Neuronal stem cell (in vitro differentiated cells): ENCODE results near the gene HIPK2. TPM values are rescaled to one million over a fixed set of nuclear protein-coding genes. Genes with fewer than 3 reads are reported as not detected.

Experiments used
- DNase-seq: peaks from one replicate; pipeline ENCODE4 v3.0.0-alpha.2; 2013; ENCODE audit warnings: low spot score
- H2AFZ ChIP-seq: one replicate; pipeline ENCODE4 v1.6.1; 2013; ENCODE audit warnings: mild to moderate bottlenecking, low read length, inconsistent platforms
- H2AK5ac ChIP-seq: 2 replicates; pipeline ENCODE4 v1.6.1; 2013; ENCODE audit warnings: low read depth, mild to moderate bottlenecking, inconsistent platforms, low read length, moderate library complexity, mixed read lengths
- H2BK120ac ChIP-seq: 2 replicates; pipeline ENCODE4 v1.6.1; 2013; ENCODE audit warnings: low read depth, mild to moderate bottlenecking, inconsistent platforms, low read length, moderate library complexity, mixed read lengths
- H2BK12ac ChIP-seq: one replicate; pipeline ENCODE4 v1.6.1; 2013; ENCODE audit warnings: low read length, inconsistent platforms
- H2BK15ac ChIP-seq: 2 replicates; pipeline ENCODE4 v1.6.1; 2013; ENCODE audit warnings: mild to moderate bottlenecking, low read length, inconsistent platforms, mixed read lengths
- H2BK5ac ChIP-seq: one replicate; pipeline ENCODE4 v1.6.1; 2013; ENCODE audit warnings: inconsistent platforms, mild to moderate bottlenecking, low read length, moderate library complexity
- H3K14ac ChIP-seq: one replicate; pipeline ENCODE4 v1.6.1; 2013; ENCODE audit warnings: low read length, inconsistent platforms
- H3K18ac ChIP-seq: 2 replicates; pipeline ENCODE4 v1.6.1; 2013; ENCODE audit warnings: low read length, inconsistent platforms
- H3K23ac ChIP-seq: 2 replicates; pipeline ENCODE4 v1.6.1; 2013; ENCODE audit warnings: low read depth, mild to moderate bottlenecking, mixed read lengths, low read length, inconsistent platforms; ENCODE audit not compliant: poor library complexity
- H3K27ac ChIP-seq: replicated peaks from 3 replicates; pipeline ENCODE4 v1.5.1; 2013; ENCODE audit warnings: low read length, inconsistent platforms
- H3K27me3 ChIP-seq, 3 experiments: 2 replicates each; pipeline ENCODE4 v1.6.1; 2013; ENCODE audit warnings: low read length in 3 of 3, mild to moderate bottlenecking in 2 of 3, inconsistent platforms in 1 of 3, low read depth in 1 of 3, mixed read lengths in 1 of 3, moderate library complexity in 1 of 3; ENCODE audit not compliant: control insufficient read depth in 3 of 3, insufficient read depth in 3 of 3
- H3K36me3 ChIP-seq, 2 donors: replicated peaks in 1 of 2; 2 replicates each; pipeline ENCODE4 v1.6.1; 2013; ENCODE audit warnings: low read length in 2 of 2; ENCODE audit not compliant: control insufficient read depth in 2 of 2, insufficient read depth in 2 of 2
- H3K4ac ChIP-seq: 2 replicates; pipeline ENCODE4 v1.6.1; 2013; ENCODE audit warnings: inconsistent platforms, mild to moderate bottlenecking, low read length, moderate library complexity
- H3K4me1 ChIP-seq, 2 donors: 1 replicate in 1 of 2; 2 replicates in 1 of 2; pipeline ENCODE4 v1.6.1; 2013; ENCODE audit warnings: low read length in 2 of 2, low read depth in 1 of 2; ENCODE audit not compliant: control insufficient read depth in 2 of 2, insufficient read depth in 1 of 2
- H3K4me2 ChIP-seq: one replicate; pipeline ENCODE4 v1.6.1; 2013; ENCODE audit warnings: mild to moderate bottlenecking, low read length, inconsistent platforms; ENCODE audit not compliant: insufficient read depth, poor library complexity, severe bottlenecking
- H3K4me3 ChIP-seq, 2 donors: 2 replicates each; pipeline ENCODE4 v1.5.1; 2013; ENCODE audit warnings: low read length in 2 of 2, mild to moderate bottlenecking in 2 of 2, inconsistent platforms in 1 of 2, moderate library complexity in 1 of 2
- H3K79me1 ChIP-seq: one replicate; pipeline ENCODE4 v1.6.1; 2013; ENCODE audit warnings: low read depth, mild to moderate bottlenecking, inconsistent platforms, low read length, moderate library complexity
- H3K9ac ChIP-seq: one replicate; pipeline ENCODE4 v1.6.1; 2013; ENCODE audit warnings: mild to moderate bottlenecking, low read depth, low read length, inconsistent platforms; ENCODE audit not compliant: poor library complexity
- H3K9me3 ChIP-seq, 2 donors: replicated peaks in 1 of 2; 2 replicates each; pipeline versions ENCODE3 to v1.6.1; 2013; ENCODE audit warnings: low read length in 2 of 2, mild to moderate bottlenecking in 2 of 2, inconsistent platforms in 1 of 2, low read depth in 1 of 2, mixed read lengths in 1 of 2, moderate library complexity in 1 of 2; ENCODE audit not compliant: control insufficient read depth in 2 of 2, insufficient read depth in 1 of 2
- H4K8ac ChIP-seq: one replicate; pipeline ENCODE4 v1.6.1; 2013; ENCODE audit warnings: low read depth, mild to moderate bottlenecking, inconsistent platforms, low read length, moderate library complexity
- H4K91ac ChIP-seq: one replicate; pipeline ENCODE4 v1.6.1; 2013; ENCODE audit warnings: low read length, low read depth, mild to moderate bottlenecking, inconsistent platforms; ENCODE audit not compliant: poor library complexity
- WGBS, 2 donors: extraction: QIAGEN DNeasy Blood & Tissue Kit; methylation state at CpG; one replicate each; pipeline ENCODE4 v1.1.7; 2013; ENCODE audit warnings: missing lambda C conversion rate in 2 of 2, mixed read lengths in 1 of 2; ENCODE audit not compliant: insufficient read length in 2 of 2, insufficient replicate concordance in 1 of 2; ENCODE audit errors: extremely low coverage in 2 of 2; 5-methylcytosine and 5-hydroxymethylcytosine counted together
- polyA plus RNA-seq, 2 experiments: library from polyadenylated mRNA; stranded (reverse); fragments of 200-250 nt; gene quantifications; one replicate each; pipeline ENCODE4 v1.2.3, GENCODE V29; 2013

The HIPK2 gene
- 23.0 TPM for polyA plus RNA-seq (2013, experiment 1 of 2)
- polyA plus RNA-seq (2013, experiment 2 of 2): 24.8 TPM

DNA sequence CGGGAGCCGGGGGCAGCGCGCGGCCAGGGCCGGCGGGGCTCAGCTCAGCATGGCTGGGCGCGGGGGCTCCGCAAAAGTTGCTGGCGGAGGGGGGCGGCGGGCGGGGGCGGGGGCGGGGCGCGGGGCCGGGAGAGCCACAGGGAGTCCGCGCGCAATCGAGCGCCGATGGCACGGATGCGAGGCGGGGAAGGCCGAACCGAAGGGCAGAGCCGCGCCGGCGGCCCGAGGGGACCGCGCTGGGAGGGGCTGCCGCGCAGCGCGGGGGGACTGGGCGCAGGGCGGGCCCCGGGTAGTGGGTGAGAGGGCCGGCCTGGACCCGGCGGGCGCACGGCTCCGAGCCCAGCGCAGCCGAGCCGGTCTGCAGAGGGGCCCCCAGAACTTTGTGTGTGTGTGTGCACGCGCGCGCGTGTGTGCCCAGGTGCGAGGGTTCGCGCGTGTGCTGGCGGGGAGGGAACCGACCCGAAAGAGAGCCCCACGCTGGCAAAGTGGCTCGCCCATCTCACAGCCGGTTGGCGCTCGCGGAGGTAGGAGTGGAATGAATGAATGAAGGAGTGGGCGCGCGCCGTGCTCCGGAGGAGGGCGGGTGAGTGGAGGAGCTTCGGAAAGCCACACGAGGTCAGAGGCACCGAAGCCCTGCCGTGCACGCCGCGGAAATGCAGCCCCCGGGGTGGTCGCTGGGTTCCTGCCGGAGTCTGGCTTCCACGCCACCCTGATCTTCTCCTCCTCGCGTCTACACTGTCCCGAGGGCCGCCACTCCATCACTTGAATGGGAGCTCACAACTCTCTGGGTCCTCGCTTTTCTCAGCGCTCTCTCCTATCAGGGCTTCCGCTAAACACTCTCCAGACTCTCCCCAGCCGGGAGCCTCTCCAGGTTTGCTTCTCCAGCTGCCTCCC is at the start of gene HIPK2:
Gene HIPK2, minus strand, starts transcription at position 51 of the 894 bp plus-strand sequence. CDS start 375 bp downstream, outside the sequence.
- Histone ChIP-seq H2BK120ac (peak within 1 kb of the TSS; percentile 36), H3K27ac (peak within 1 kb of the TSS; percentile 10), H2AK5ac (no peak within 1 kb of the TSS), H3K79me1 (no peaks in the 10 kb centered on the region), H3K18ac (peak within 1 kb of the TSS; percentile 98), H4K8ac (no peak within 1 kb of the TSS), H2BK12ac (no peak within 1 kb of the TSS), H3K4me1 (peaks cover 8 to 19% of the 10 kb centered on the region in 2 donors), H3K23ac (peak within 1 kb of the TSS; percentile 61), H3K4me2 (peak within 1 kb of the TSS; percentile 79), H3K4me3 (peak within 1 kb of the TSS; percentile 74 to 93), H2BK5ac (peak within 1 kb of the TSS; percentile 69), H2BK15ac (peak within 1 kb of the TSS; percentile 26), H3K27me3 (peaks cover 0 to 8% (median 0%) of the 10 kb centered on the region in 3 experiments), H3K36me3 (peaks cover 0 to 24% of the 10 kb centered on the region in 2 donors), H4K91ac (no peak within 1 kb of the TSS), H3K4ac (no peak within 1 kb of the TSS), H3K9me3 (no peaks in the 10 kb centered on the region), H3K14ac (peak within 1 kb of the TSS; percentile 48), H3K9ac (peak within 1 kb of the TSS; percentile 88), H2AFZ (peak within 1 kb of the TSS; percentile 98)
- DNase-seq: peak; percentile 80
- WGBS, 2 donors: no CpG with 5 or more reads among the region's 96 CpGs

GRCh38 chr7:139827042-139827441 is 49.2 kb upstream of the HIPK2 start:
- H3K27ac ChIP-seq: no peak overlapping the region
- H3K4me1 ChIP-seq: no peaks in the 10 kb centered on the region
- no peak overlapping the region for H3K18ac ChIP-seq
- no peak overlapping the region for H2BK15ac ChIP-seq
- no peak for DNase-seq
- H3K14ac ChIP-seq: no peak overlapping the region
- no peaks in the 10 kb centered on the region for H3K36me3 ChIP-seq
- no peaks in the 10 kb centered on the region for H3K79me1 ChIP-seq
- H3K4ac ChIP-seq: no peak overlapping the region
- H2BK120ac ChIP-seq: no peak overlapping the region
- H4K91ac ChIP-seq: no peak overlapping the region
- no peak overlapping the region for H3K9ac ChIP-seq
- H2AFZ ChIP-seq: no peak overlapping the region
- H4K8ac ChIP-seq: no peak overlapping the region
- no peak overlapping the region for H2AK5ac ChIP-seq
- no peaks in the 10 kb centered on the region for H3K9me3 ChIP-seq
- peaks cover 0 to 14% (median 0%) of the 10 kb centered on the region in 3 experiments for H3K27me3 ChIP-seq
- no peak overlapping the region for H3K4me3 ChIP-seq
- no peak overlapping the region for H3K4me2 ChIP-seq
- H2BK5ac ChIP-seq: no peak overlapping the region
- H3K23ac ChIP-seq: no peak overlapping the region
- H2BK12ac ChIP-seq: no peak overlapping the region

- no peak overlapping the region for H3K4me3 ChIP-seq
- H3K4me2 ChIP-seq: no peak overlapping the region
- no peak overlapping the region for H3K14ac ChIP-seq
- H3K4me1 ChIP-seq: no peaks in the 10 kb centered on the region
- H3K23ac ChIP-seq: no peak overlapping the region
- H3K9me3 ChIP-seq: no peaks in the 10 kb centered on the region
- H3K4ac ChIP-seq: no peak overlapping the region
- H3K36me3 ChIP-seq: no peaks in the 10 kb centered on the region
- H2AFZ ChIP-seq: no peak overlapping the region
- H2BK12ac ChIP-seq: no peak overlapping the region
- H2BK15ac ChIP-seq: no peak overlapping the region
- H4K8ac ChIP-seq: no peak overlapping the region
- H3K27me3 ChIP-seq: peaks cover 0 to 14% (median 0%) of the 10 kb centered on the region in 3 experiments
- H3K79me1 ChIP-seq: no peaks in the 10 kb centered on the region
- H2BK120ac ChIP-seq: no peak overlapping the region
- H2AK5ac ChIP-seq: no peak overlapping the region
- no peak for DNase-seq
- H3K27ac ChIP-seq: no peak overlapping the region
- no CpG with 5 or more reads among the region's 9 CpGs for WGBS, 2 donors
- no peak overlapping the region for H4K91ac ChIP-seq
- H3K9ac ChIP-seq: no peak overlapping the region
- H2BK5ac ChIP-seq: no peak overlapping the region
- no peak overlapping the region for H3K18ac ChIP-seq
Measured at GRCh38 chr7:139825666-139826290, 48.0 kb upstream of the HIPK2 start.

DNA sequence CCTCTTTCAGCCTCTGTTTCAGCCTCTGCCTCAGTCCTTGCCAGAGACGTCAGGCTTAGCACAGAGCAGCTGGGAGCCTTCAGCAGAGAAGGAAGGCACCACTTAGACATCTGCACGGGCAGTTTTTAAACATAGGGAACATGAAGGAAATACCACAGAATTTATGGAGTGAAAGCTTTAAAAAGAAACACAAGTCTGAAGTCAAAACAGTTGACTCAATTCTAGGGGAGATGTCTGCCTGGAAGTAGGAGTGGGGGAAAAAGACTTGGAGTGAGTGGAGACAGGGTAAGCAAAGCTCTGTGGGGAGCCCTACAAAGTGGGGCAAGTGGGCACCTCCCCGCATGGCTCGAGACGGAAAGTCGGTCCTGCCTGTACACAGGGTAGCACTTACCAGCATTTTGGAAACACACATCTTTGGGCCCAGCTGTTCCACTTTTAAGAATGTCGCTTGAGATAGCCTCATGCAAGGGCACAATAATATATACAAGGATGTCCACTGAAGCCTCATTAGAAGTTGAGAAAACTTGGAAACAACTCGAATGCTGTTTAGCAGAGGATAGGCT is 46.2 kb upstream of the HIPK2 start:
- H3K27ac ChIP-seq: no peak overlapping the region
- DNase-seq: no peak

More for the DNA sequence above, 46.2 kb upstream of the HIPK2 start:
- Histone ChIP-seq H3K9ac (no peak overlapping the region), H3K4me2 (no peak overlapping the region), H4K8ac (no peak overlapping the region), H3K79me1 (no peaks in the 10 kb centered on the region), H2AFZ (no peak overlapping the region), H2BK15ac (no peak overlapping the region), H2BK5ac (no peak overlapping the region), H2BK120ac (no peak overlapping the region), H3K4me1 (no peaks in the 10 kb centered on the region), H2AK5ac (no peak overlapping the region), H3K4me3 (no peak overlapping the region), H3K9me3 (no peaks in the 10 kb centered on the region), H3K36me3 (no peaks in the 10 kb centered on the region), H3K23ac (no peak overlapping the region), H2BK12ac (no peak overlapping the region), H4K91ac (no peak overlapping the region), H3K18ac (no peak overlapping the region), H3K14ac (no peak overlapping the region), H3K4ac (no peak overlapping the region), H3K27me3 (peaks cover 0 to 14% (median 0%) of the 10 kb centered on the region in 3 experiments)
- WGBS, 2 donors: no CpG with 5 or more reads among the region's 8 CpGs
